GM10266 (cell line): ENCODE measurements around the gene PGGHG.

ENCODE experiments used
- DNase-seq: peaks from one replicate; pipeline ENCODE4 v3.0.0; 2012; ENCODE audit errors: extremely low spot score
- CTCF ChIP-seq: IDR thresholded peaks from 2 replicates; pipeline ENCODE4 v1.5.1; 2012; ENCODE audit warnings: mild to moderate bottlenecking, low read depth; ENCODE audit not compliant: control insufficient read depth, insufficient read depth; ENCODE audit errors: missing control alignments

The PGGHG gene

GRCh38 chr11:287821-288477 is 977 bp upstream of the PGGHG start:
- peak; percentile 42 for DNase-seq
- no peak for TF ChIP-seq CTCF

GRCh38 chr11:289398-289711 is 429 bp downstream of the PGGHG start:
- DNase-seq, result no peak
- TF ChIP-seq CTCF, result no peak

- TF ChIP-seq CTCF, result no peak
- no peak for DNase-seq
Measured at GRCh38 chr11:289712-290620, 1.0 kb downstream of the PGGHG start.

- no peak for TF ChIP-seq CTCF
- DNase-seq, result no peak
Measured at GRCh38 chr11:290621-291231, 1.8 kb downstream of the PGGHG start.

- DNase-seq, result no peak
- no peak for TF ChIP-seq CTCF
Measured at GRCh38 chr11:291281-292210, 2.6 kb downstream of the PGGHG start.

- TF ChIP-seq CTCF, result no peak
Measured at GRCh38 chr11:292211-293121, 3.5 kb downstream of the PGGHG start.

More at GRCh38 chr11:292211-293121, 3.5 kb downstream of the PGGHG start:
- no peak for DNase-seq
